ENCODE measurements around the gene SEZ6L.

DNA sequence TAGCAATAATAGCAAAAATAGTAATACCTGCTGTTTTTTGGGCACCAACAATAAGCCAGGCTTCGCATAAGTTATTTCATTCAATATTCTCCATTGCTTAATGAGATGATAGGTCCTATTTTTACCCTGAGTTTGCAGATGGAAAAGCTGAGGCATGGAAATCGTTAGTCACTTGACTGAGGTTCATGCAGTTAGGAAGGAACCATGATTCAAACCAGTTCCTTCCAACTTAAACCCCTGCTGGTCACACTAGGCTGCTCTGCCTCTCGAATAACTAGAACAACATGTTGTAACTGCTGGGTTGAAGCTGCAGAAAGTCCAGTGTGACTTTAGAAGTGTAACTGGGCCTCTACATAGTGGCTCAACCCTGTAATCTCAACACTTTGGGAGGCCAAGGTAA is 69.3 kb downstream of the SEZ6L start:
- TF ChIP-seq, protein P1, sequence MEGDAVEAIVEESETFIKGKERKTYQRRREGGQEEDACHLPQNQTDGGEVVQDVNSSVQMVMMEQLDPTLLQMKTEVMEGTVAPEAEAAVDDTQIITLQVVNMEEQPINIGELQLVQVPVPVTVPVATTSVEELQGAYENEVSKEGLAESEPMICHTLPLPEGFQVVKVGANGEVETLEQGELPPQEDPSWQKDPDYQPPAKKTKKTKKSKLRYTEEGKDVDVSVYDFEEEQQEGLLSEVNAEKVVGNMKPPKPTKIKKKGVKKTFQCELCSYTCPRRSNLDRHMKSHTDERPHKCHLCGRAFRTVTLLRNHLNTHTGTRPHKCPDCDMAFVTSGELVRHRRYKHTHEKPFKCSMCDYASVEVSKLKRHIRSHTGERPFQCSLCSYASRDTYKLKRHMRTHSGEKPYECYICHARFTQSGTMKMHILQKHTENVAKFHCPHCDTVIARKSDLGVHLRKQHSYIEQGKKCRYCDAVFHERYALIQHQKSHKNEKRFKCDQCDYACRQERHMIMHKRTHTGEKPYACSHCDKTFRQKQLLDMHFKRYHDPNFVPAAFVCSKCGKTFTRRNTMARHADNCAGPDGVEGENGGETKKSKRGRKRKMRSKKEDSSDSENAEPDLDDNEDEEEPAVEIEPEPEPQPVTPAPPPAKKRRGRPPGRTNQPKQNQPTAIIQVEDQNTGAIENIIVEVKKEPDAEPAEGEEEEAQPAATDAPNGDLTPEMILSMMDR (IDR thresholded peaks at IDR 0.05): no peak
- TF ChIP-seq POLR2A (IDR thresholded peaks at IDR 0.05): no peak
